Left hindlimb (tissue), 1 donor: ENCODE data around the gene PLXNC1.

ENCODE experiments used
- DNase-seq: peaks from one replicate; pipeline ENCODE4 v3.0.0-alpha.2; 2018

Gene PLXNC1

GRCh38 chr12:94183708-94184379 lies 35.5 kb downstream of the PLXNC1 start:
- DNase-seq: no peak

- DNase-seq: no peak
Observed at GRCh38 chr12:94184995-94185719, 36.8 kb downstream of the PLXNC1 start.

GRCh38 chr12:94185801-94186200 lies 37.4 kb downstream of the PLXNC1 start:
- DNase-seq: no peak

GRCh38 chr12:94186278-94187241 lies 38.2 kb downstream of the PLXNC1 start:
- DNase-seq: peak; percentile 76

GRCh38 chr12:94187361-94187760 lies 39.0 kb downstream of the PLXNC1 start:
- DNase-seq: no peak

- no peak for DNase-seq
Observed at GRCh38 chr12:94190623-94191022, 42.2 kb downstream of the PLXNC1 start.

- no peak for DNase-seq
Observed at GRCh38 chr12:94191023-94191422, 42.6 kb downstream of the PLXNC1 start.

- DNase-seq: no peak
Observed at GRCh38 chr12:94191811-94192210, 43.4 kb downstream of the PLXNC1 start.

- no peak for DNase-seq
Observed at GRCh38 chr12:94192506-94192905, 44.1 kb downstream of the PLXNC1 start.

- no peak for DNase-seq
Observed at GRCh38 chr12:94193168-94193567, 44.8 kb downstream of the PLXNC1 start.

GRCh38 chr12:94195483-94195882 lies 47.1 kb downstream of the PLXNC1 start:
- DNase-seq: no peak

GRCh38 chr12:94198469-94198868 lies 50.1 kb downstream of the PLXNC1 start:
- DNase-seq: no peak

GRCh38 chr12:94198872-94199271 lies 50.5 kb downstream of the PLXNC1 start:
- DNase-seq: no peak

GRCh38 chr12:94200069-94200468 lies 51.7 kb downstream of the PLXNC1 start:
- DNase-seq: no peak

GRCh38 chr12:94200695-94201094 lies 52.3 kb downstream of the PLXNC1 start:
- DNase-seq: no peak

GRCh38 chr12:94202245-94203180 lies 54.1 kb downstream of the PLXNC1 start:
- no peak for DNase-seq

GRCh38 chr12:94203181-94203546 lies 54.8 kb downstream of the PLXNC1 start:
- DNase-seq: no peak

GRCh38 chr12:94203796-94204195 lies 55.4 kb downstream of the PLXNC1 start:
- no peak for DNase-seq

- DNase-seq: no peak
Observed at GRCh38 chr12:94204499-94205247, 56.3 kb downstream of the PLXNC1 start.

- no peak for DNase-seq
Observed at GRCh38 chr12:94205822-94206221, 57.4 kb downstream of the PLXNC1 start.

GRCh38 chr12:94206886-94207285 lies 58.5 kb downstream of the PLXNC1 start:
- DNase-seq: no peak

- no peak for DNase-seq
Observed at GRCh38 chr12:94207467-94207848, 59.1 kb downstream of the PLXNC1 start.
